IMR-90 (cell line): Measurements from ENCODE around the gene NELL2. TPM values are rescaled to one million over a fixed set of nuclear protein-coding genes. Genes with fewer than 3 reads are reported as not detected.

Experiments
- ATAC-seq: fragments of 200-7000 bp; cut with Tn5 transposase; 2 replicates; pipeline ENCODE4 v1.9.1; 2020; ENCODE audit warnings: low read depth, mild to moderate bottlenecking, moderate library complexity
- BruUV-seq: library from RNA; stranded (reverse); fragments of 400-500 nt; replicated peaks from 2 replicates; lab custom pipeline; 2021; lab: Mats Ljungman, UMichigan
- CTCF ChIA-PET: fragments of 300-600 bp; formaldehyde crosslinking; extraction: SDS; loops from one replicate; lab custom pipeline; 2021; ENCODE audit warnings: antibody characterized with exemption; lab: Yijun Ruan, JAX
- POLR2A ChIA-PET: fragments of 300-600 bp; sonication (Branson Sonifier 250); formaldehyde crosslinking; loops from one replicate; lab custom pipeline; 2022; ENCODE audit warnings: antibody characterized with exemption; ENCODE audit not compliant: unreplicated experiment; lab: Charles Lee
- DNase-seq: peaks from one replicate; pipeline ENCODE4 v3.0.0; 2013
- H2AFZ ChIP-seq: replicated peaks from 2 replicates; pipeline ENCODE3; 2013; ENCODE audit warnings: low read length, mild to moderate bottlenecking; ENCODE audit not compliant: poor library complexity
- H2AK5ac ChIP-seq: 2 replicates; pipeline ENCODE4 v1.6.1; 2013; ENCODE audit warnings: low read depth, low read length, inconsistent platforms
- H2AK9ac ChIP-seq: replicated peaks from 2 replicates; pipeline ENCODE3; 2013; ENCODE audit warnings: mild to moderate bottlenecking, low read depth, low read length, moderate library complexity; ENCODE audit not compliant: poor library complexity
- H2BK120ac ChIP-seq: 2 replicates; pipeline ENCODE4 v1.6.1; 2013; ENCODE audit warnings: low read depth, low read length, inconsistent platforms
- H2BK15ac ChIP-seq: 3 replicates; pipeline ENCODE4 v1.6.1; 2013; ENCODE audit warnings: low read depth, low read length, inconsistent platforms
- H2BK20ac ChIP-seq: 2 replicates; pipeline ENCODE4 v1.6.1; 2013; ENCODE audit warnings: low read depth, mild to moderate bottlenecking, inconsistent platforms, low read length, moderate library complexity
- H2BK5ac ChIP-seq: 2 replicates; pipeline ENCODE4 v1.6.1; 2013; ENCODE audit warnings: mild to moderate bottlenecking, low read depth, low read length, inconsistent platforms; ENCODE audit not compliant: poor library complexity, severe bottlenecking
- H3K14ac ChIP-seq: replicated peaks from 2 replicates; pipeline ENCODE4 v1.6.1; 2013; ENCODE audit warnings: low read depth, low read length, inconsistent platforms
- H3K18ac ChIP-seq: 2 replicates; pipeline ENCODE4 v1.6.1; 2013; ENCODE audit warnings: low read depth, low read length, control low read depth
- H3K23ac ChIP-seq: 2 replicates; pipeline ENCODE4 v1.6.1; 2013; ENCODE audit warnings: low read depth, low read length, inconsistent platforms
- H3K27ac ChIP-seq: 2 replicates; pipeline ENCODE4 v1.5.1; 2013; ENCODE audit warnings: mild to moderate bottlenecking, control low read depth, low read length; ENCODE audit not compliant: insufficient read depth
- H3K27me3 ChIP-seq: 2 replicates; pipeline ENCODE4 v1.6.1; 2013; ENCODE audit warnings: low read length; ENCODE audit not compliant: control insufficient read depth, insufficient read depth
- H3K36me3 ChIP-seq: 2 replicates; pipeline ENCODE4 v1.6.1; 2013; ENCODE audit warnings: low read length, mixed read lengths; ENCODE audit not compliant: control insufficient read depth, insufficient read depth
- H3K4ac ChIP-seq: 2 replicates; pipeline ENCODE4 v1.6.1; 2013; ENCODE audit warnings: low read depth, low read length, inconsistent platforms
- H3K4me1 ChIP-seq: 2 replicates; pipeline ENCODE4 v1.6.1; 2013; ENCODE audit warnings: low read length, mixed read lengths; ENCODE audit not compliant: control insufficient read depth, insufficient read depth
- H3K4me2 ChIP-seq: 2 replicates; pipeline ENCODE4 v1.6.1; 2013; ENCODE audit warnings: low read depth, mild to moderate bottlenecking, control low read depth, low read length, moderate library complexity
- H3K4me3 ChIP-seq: 2 replicates; pipeline ENCODE4 v1.5.1; 2013; ENCODE audit warnings: low read depth, mild to moderate bottlenecking, control low read depth, low read length, moderate library complexity; ENCODE audit not compliant: insufficient read depth
- H3K56ac ChIP-seq: 2 replicates; pipeline ENCODE4 v1.6.1; 2013; ENCODE audit warnings: low read length, inconsistent platforms; ENCODE audit not compliant: insufficient read depth; ENCODE audit errors: extremely low read depth
- H3K79me1 ChIP-seq, 2 experiments: 2 replicates each; pipeline ENCODE4 v1.6.1; 2013; ENCODE audit warnings: low read length in 2 of 2, inconsistent platforms in 1 of 2, low read depth in 1 of 2
- H3K9ac ChIP-seq: 2 replicates; pipeline ENCODE4 v1.6.1; 2013; ENCODE audit warnings: low read depth, low read length, control low read depth
- H3K9me1 ChIP-seq: 2 replicates; pipeline ENCODE4 v1.6.1; 2013; ENCODE audit warnings: low read length, inconsistent platforms; ENCODE audit not compliant: insufficient read depth
- H3K9me3 ChIP-seq: 2 replicates; pipeline ENCODE4 v1.6.1; 2013; ENCODE audit warnings: low read length; ENCODE audit not compliant: control insufficient read depth, insufficient read depth
- H4K20me1 ChIP-seq: 2 replicates; pipeline ENCODE4 v1.6.1; 2013; ENCODE audit warnings: low read length, inconsistent platforms; ENCODE audit not compliant: insufficient read depth
- H4K5ac ChIP-seq: 2 replicates; pipeline ENCODE4 v1.6.1; 2013; ENCODE audit warnings: mild to moderate bottlenecking, low read depth, low read length, control low read depth
- H4K8ac ChIP-seq, 2 experiments: 2 replicates each; pipeline ENCODE4 v1.6.1; 2013; ENCODE audit warnings: low read depth in 2 of 2, low read length in 2 of 2, control low read depth in 1 of 2, inconsistent platforms in 1 of 2
- H4K91ac ChIP-seq: 2 replicates; pipeline ENCODE4 v1.6.1; 2013; ENCODE audit warnings: low read depth, low read length, inconsistent platforms; ENCODE audit not compliant: insufficient read depth
- BHLHE40 ChIP-seq: fragments of 150-350 bp; IDR thresholded peaks from 2 replicates; pipeline ENCODE4 v1.6.1; 2016; ENCODE audit warnings: mild to moderate bottlenecking, low read depth, low read length
- CEBPB ChIP-seq: IDR thresholded peaks from 2 replicates; pipeline ENCODE4 v1.6.1; 2012; ENCODE audit warnings: low read depth, low read length, improper control_type of control experiment
- CHD1 ChIP-seq: IDR thresholded peaks from 2 replicates; pipeline ENCODE4 v1.6.1; 2012; ENCODE audit warnings: low read depth, low read length, improper control_type of control experiment
- CTCF ChIP-seq: conservative IDR thresholded peaks from 2 replicates; pipeline ENCODE4 v1.5.1; 2012; ENCODE audit warnings: mild to moderate bottlenecking, low read depth, low read length, improper control_type of control experiment
- ELK1 ChIP-seq: fragments of 150-350 bp; IDR thresholded peaks from 2 replicates; pipeline ENCODE4 v1.6.1; 2016; ENCODE audit warnings: low read depth, mild to moderate bottlenecking, low read length, moderate library complexity, borderline replicate concordance
- FOS ChIP-seq: fragments of 150-350 bp; IDR thresholded peaks from 2 replicates; pipeline ENCODE4 v1.6.1; 2016; ENCODE audit warnings: low read depth, low read length
- MAFK ChIP-seq: IDR thresholded peaks from 2 replicates; pipeline ENCODE4 v1.6.1; 2012; ENCODE audit warnings: low read depth, low read length, improper control_type of control experiment
- MAZ ChIP-seq: IDR thresholded peaks from 2 replicates; pipeline ENCODE4 v1.6.1; 2012; ENCODE audit warnings: low read depth, mild to moderate bottlenecking, low read length, improper control_type of control experiment, moderate library complexity, borderline replicate concordance
- MXI1 ChIP-seq: IDR thresholded peaks from 2 replicates; pipeline ENCODE4 v1.6.1; 2012; ENCODE audit warnings: low read depth, mild to moderate bottlenecking, low read length, moderate library complexity, borderline replicate concordance
- NFE2L2 ChIP-seq: fragments of 150-350 bp; IDR thresholded peaks from 2 replicates; pipeline ENCODE4 v1.6.1; 2016; ENCODE audit warnings: low read depth, mild to moderate bottlenecking, low read length
- POLR2A ChIP-seq: IDR thresholded peaks from 2 replicates; pipeline ENCODE4 v1.6.1; 2012; ENCODE audit warnings: mild to moderate bottlenecking, low read depth, low read length
- RAD21 ChIP-seq: IDR thresholded peaks from 2 replicates; pipeline ENCODE4 v1.6.1; 2012; ENCODE audit warnings: low read length, improper control_type of control experiment
- RCOR1 ChIP-seq: IDR thresholded peaks from 2 replicates; pipeline ENCODE4 v1.6.1; 2012; ENCODE audit warnings: mild to moderate bottlenecking, low read length, improper control_type of control experiment; ENCODE audit not compliant: insufficient replicate concordance
- RFX5 ChIP-seq: IDR thresholded peaks from 2 replicates; pipeline ENCODE4 v1.8.0; 2012; ENCODE audit warnings: low read depth, mild to moderate bottlenecking, low read length, moderate library complexity
- SMC3 ChIP-seq: fragments of 150-350 bp; IDR thresholded peaks from 2 replicates; pipeline ENCODE4 v1.6.1; 2016; ENCODE audit warnings: low read depth, mild to moderate bottlenecking, antibody characterized with exemption, low read length, moderate library complexity
- USF2 ChIP-seq: fragments of 150-350 bp; IDR thresholded peaks from 2 replicates; pipeline ENCODE4 v1.6.1; 2017; ENCODE audit warnings: mild to moderate bottlenecking, antibody characterized with exemption, low read length, low read depth
- WGBS, 2 experiments: methylation state at CpG; one replicate each; pipeline versions ENCODE4 v1.1.5 to v1.1.7; 2013; ENCODE audit warnings: missing lambda C conversion rate in 2 of 2; ENCODE audit not compliant: insufficient read length in 1 of 2; ENCODE audit errors: extremely low coverage in 2 of 2; 5-methylcytosine and 5-hydroxymethylcytosine counted together
- dilution Hi-C: fragments of 300-500 bp; cut with HindIII; formaldehyde crosslinking; loops from one replicate; pipeline ENCODE4 v1.14.3; 2018; ENCODE audit warnings: low sequenced_read_pairs; ENCODE audit not compliant: unreplicated experiment
- in situ Hi-C: fragments of 300-500 bp; cut with MboI; formaldehyde crosslinking; loops from 3 replicates; pipeline ENCODE4 v1.14.3; 2019; ENCODE audit warnings: low sequenced_read_pairs, inconsistent platforms, mixed read lengths
- intact Hi-C: fragments of 100-400 bp; cut with micrococcal nuclease; formaldehyde crosslinking; loops from 2 replicates; pipeline ENCODE4 v1.10.0; 2022
- polyA plus RNA-seq, 3 experiments: library from polyadenylated mRNA; depleted of rRNA; stranded (reverse); fragments of >200 nt; gene quantifications; 2 replicates each; pipeline ENCODE4 v1.2.3, GENCODE V29; 2012; ENCODE audit warnings: low replicate concordance in 1 of 3
- total RNA-seq: library from RNA; depleted of rRNA; stranded (reverse); fragments of >200 nt; gene quantifications from 2 replicates; pipeline ENCODE4 v1.2.3, GENCODE V29; 2012

NELL2 gene
- total and polyA plus RNA-seq, 2 of the 4 experiments (the other 2 are of a cell fraction), result 0.18 to 0.26 TPM

- no peak for TF ChIP-seq MXI1
- TF ChIP-seq MAZ, result no peak
- TF ChIP-seq ELK1, result no peak
- no peak for TF ChIP-seq SMC3
- TF ChIP-seq BHLHE40, result no peak
- no peak for TF ChIP-seq CTCF
- no peak for TF ChIP-seq CHD1
- TF ChIP-seq FOS, result no peak
- TF ChIP-seq MAFK, result no peak
- no peak for TF ChIP-seq RAD21
- no peak for TF ChIP-seq RCOR1
- TF ChIP-seq RFX5, result no peak
- no peak for TF ChIP-seq POLR2A
- TF ChIP-seq CEBPB, result no peak
- TF ChIP-seq NFE2L2, result no peak
- no peak for TF ChIP-seq USF2
- WGBS, 2 experiments, result no CpG with 5 or more reads among the region's 3 CpGs
- Histone ChIP-seq H3K9me1 (no peaks in the 10 kb centered on the region), H3K4me3 (no peak overlapping the region), H3K36me3 (no peaks in the 10 kb centered on the region), H2BK120ac (no peak overlapping the region), H3K23ac (no peak overlapping the region), H4K5ac (no peak overlapping the region), H2BK5ac (no peak overlapping the region), H2BK20ac (no peak overlapping the region), H2AK5ac (no peak overlapping the region), H3K27ac (no peak overlapping the region), H3K4me1 (no peaks in the 10 kb centered on the region), H2BK15ac (no peak overlapping the region), H4K8ac (no peak overlapping the region), H3K14ac (no peak overlapping the region), H3K56ac (no peak overlapping the region), H3K79me1 (no peaks in the 10 kb centered on the region), H3K18ac (no peak overlapping the region), H3K9ac (no peak overlapping the region), H3K4me2 (no peak overlapping the region), H4K91ac (no peak overlapping the region), H3K27me3 (no peaks in the 10 kb centered on the region), H3K4ac (no peak overlapping the region), H2AK9ac (no peak overlapping the region), H4K20me1 (no peaks in the 10 kb centered on the region), H2AFZ (no peak overlapping the region), H3K9me3 (no peaks in the 10 kb centered on the region)
- ATAC-seq (no peak), DNase-seq (no peak)
- in situ Hi-C loops, result no loop called here
- dilution Hi-C loops, result no loop called here
- intact Hi-C loops, result no loop called here
- no TSS peak for BruUV-seq
- CTCF ChIA-PET, result no interaction called here
- POLR2A ChIA-PET, result no interaction called here
Observed at GRCh38 chr12:44889162-44889561, 13.0 kb upstream of the NELL2 start.
